Keratinocyte (primary cell): ENCODE data around the gene RNF38.

Experiments
- CTCF ChIP-seq, 3 experiments: IDR thresholded peaks in 1 of 3; conservative IDR thresholded peaks in 1 of 3; optimal IDR thresholded peaks in 1 of 3; 2 replicates in 2 of 3; 3 replicates in 1 of 3; pipeline versions ENCODE3 to v1.5.1; 2011; ENCODE audit warnings: low read length in 3 of 3, mild to moderate bottlenecking in 3 of 3, moderate library complexity in 2 of 3, control low read depth in 1 of 3, inconsistent platforms in 1 of 3; ENCODE audit not compliant: insufficient read depth in 2 of 3; ENCODE audit errors: extremely low read depth in 1 of 3
- EZH2 ChIP-seq: IDR thresholded peaks from one replicate; pipeline ENCODE4 v1.6.1; 2012; ENCODE audit warnings: inconsistent platforms, mild to moderate bottlenecking, low read length, moderate library complexity

- TF ChIP-seq CTCF (optimal IDR thresholded peaks at IDR 0.05 in 1 of 3, IDR thresholded peaks at IDR 0.05 in 1 of 3, conservative IDR thresholded peaks at IDR 0.05 in 1 of 3; ENCODE audit: extremely low read depth in 1 of 3, insufficient read depth in 2 of 3, low read length in 3 of 3) (no peak), EZH2 (no peak)
Observed at GRCh38 chr9:36443581-36443980, 43.5 kb upstream of the RNF38 start.
